HG03521 (cell line): ENCODE results near the gene PITPNB.

Experiments used
- ATAC-seq: cut with Tn5 transposase; IDR thresholded peaks from one replicate; pipeline ENCODE4 v1.9.1; 2021; ENCODE audit warnings: mild to moderate bottlenecking, moderate library complexity; ENCODE audit not compliant: unreplicated experiment

The PITPNB gene

GRCh38 chr22:27804470-27805297 is 114.4 kb downstream of the PITPNB start:
- no peak for ATAC-seq

DNA sequence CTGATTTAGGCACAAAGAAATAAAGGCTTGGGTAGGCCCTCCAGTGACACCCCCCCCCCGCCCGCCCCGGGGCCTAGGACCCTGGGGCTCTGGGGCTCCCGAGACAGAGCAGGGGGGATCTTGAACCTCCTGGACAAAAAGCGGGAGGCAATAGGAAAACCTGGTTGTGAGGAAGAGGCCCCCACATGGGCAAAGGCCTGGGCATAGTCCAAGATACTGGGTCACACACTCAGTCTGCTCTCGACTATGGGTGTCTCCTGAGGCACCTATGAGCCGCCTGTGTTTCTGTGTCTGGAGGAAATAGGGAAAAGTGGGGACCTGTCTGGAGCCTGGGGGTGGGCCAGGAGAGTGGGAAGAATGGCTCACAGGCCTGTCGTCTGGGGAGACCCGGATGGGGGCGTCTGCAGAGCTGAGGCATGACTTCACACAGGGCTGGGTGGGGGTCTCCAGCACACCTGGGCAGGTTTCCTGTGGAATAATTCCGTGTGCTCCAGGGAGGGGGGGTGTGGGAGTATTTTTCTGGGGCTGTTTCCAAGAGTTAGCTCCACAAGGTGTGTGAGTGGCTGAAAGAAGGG is 115.1 kb downstream of the PITPNB start:
- ATAC-seq = no peak

DNA sequence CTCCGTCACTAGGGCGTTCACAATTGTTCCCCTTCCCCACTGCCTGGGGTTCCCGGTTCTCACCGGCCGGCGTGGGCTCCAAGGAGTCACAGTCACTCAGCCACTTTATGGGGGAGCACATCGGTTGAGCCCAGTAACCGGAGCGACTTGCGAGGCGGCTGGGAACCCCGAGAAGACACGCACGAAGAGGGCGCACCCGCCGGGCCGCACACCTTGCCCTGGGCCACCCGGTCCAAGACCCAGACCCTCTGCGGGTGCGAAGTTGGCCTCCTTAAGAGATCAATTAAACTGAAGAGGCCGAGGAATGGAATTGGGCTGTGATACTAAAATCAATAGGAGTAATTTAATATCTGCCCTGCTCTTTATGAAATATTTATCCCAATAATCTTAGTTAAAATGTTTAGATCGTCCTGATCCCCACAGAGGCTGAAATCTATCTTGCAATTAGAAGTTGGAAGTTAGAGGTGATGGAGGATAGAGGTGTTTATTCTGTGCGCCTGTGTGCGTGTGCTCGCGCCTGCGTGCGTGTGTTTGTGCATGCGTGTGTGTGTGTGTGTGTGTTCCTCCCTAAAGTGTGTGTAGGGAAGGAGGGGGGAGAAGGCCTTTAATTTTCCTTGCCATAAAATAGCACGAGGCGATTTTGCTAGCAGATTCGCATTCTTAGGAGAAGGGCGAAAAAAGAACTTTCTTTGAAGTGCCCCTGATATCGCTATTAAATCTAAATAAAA is 116.5 kb downstream of the PITPNB start:
- ATAC-seq = no peak
